Middle frontal gyrus (tissue), 1 donor: ENCODE results near the gene CNN1.
A peak's percentile ranks its signal among the peaks of the same experiment; 100 is the strongest.

Experiments used
- DNase-seq: peaks from one replicate; pipeline ENCODE4 v3.0.0-alpha.2; 2015; ENCODE audit warnings: low spot score; ENCODE audit errors: extremely low spot score

CNN1 gene

DNA sequence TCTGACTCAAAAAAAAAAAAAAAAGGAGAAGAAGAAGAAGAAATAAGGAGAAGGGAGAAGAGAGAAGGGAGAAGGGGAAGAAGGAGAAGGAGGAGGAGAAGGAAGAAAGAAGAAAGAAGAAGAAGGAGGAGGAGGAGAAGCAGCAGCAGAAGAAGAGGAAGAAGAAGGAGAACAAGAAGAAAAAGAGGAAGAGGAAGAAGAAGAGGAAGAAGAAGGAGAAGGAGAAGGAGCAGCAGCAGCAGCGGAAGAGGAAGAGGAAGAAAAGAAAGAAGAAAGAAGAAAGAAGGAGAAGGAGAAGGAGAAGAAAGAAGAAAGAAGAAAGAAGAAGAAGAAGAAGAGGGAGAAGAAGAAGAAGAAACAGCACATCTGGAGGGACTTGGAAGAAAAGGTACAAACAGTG, 4.1 kb upstream of the CNN1 start:
- DNase-seq: no peak

DNA sequence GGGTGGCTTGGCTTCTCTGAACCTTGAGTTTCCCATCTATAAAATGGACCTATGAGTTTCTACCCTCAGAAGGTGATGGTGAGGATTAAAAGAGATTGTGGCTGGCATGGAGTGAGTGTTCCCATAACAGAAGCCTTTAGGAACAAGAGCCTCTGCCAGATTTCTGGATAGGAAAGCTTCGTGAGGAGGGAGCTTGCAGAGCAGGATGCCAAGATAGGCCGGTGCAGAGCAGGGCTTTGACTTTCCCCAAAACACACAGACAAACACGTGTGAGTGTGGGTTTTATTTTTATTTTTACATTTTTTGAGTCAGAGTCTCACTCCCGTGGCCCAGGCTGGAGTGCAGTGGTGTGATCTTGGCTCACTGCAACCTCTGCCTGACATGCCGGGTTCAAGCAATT, 3.7 kb upstream of the CNN1 start:
- DNase-seq: no peak

DNA sequence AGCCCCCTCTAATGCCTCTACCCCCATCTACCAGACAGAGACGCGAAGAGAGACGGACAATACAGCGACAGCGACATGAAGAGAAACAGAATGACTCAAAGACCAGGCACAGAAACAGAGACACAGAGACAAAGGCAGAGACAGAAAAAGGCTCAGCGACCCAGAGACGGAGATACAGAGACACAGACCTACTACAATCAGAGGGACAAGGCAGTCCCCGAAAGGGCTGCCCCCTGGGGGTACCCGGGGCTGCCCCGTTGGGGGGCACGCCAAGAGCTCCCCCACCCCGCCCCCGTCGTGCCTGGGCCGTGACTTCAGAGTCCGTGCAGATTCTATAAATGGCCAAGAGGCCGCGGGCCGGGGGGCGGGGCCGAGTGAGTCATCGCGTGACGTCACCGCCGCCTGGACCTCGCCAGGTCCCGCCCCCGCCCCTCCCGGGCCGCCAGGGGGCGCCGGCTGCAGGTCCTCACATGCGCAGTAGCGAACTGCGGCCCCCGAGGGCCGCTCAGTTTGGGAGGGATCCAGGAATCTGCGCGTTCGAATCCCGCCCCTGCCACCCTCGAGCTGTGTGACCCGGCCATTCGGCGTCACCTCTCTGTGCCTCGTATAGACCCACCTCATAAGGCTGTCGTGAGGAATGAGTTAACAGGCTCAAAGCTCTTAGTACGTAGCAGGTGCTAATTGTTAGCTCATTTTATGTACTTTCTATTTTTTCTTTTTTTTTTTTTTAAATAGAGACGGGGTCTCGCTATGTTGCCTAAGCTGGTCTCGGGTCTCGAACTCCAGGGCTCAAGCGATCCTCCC, 2.7 kb upstream of the CNN1 start:
- DNase-seq: peak; percentile 71

DNA sequence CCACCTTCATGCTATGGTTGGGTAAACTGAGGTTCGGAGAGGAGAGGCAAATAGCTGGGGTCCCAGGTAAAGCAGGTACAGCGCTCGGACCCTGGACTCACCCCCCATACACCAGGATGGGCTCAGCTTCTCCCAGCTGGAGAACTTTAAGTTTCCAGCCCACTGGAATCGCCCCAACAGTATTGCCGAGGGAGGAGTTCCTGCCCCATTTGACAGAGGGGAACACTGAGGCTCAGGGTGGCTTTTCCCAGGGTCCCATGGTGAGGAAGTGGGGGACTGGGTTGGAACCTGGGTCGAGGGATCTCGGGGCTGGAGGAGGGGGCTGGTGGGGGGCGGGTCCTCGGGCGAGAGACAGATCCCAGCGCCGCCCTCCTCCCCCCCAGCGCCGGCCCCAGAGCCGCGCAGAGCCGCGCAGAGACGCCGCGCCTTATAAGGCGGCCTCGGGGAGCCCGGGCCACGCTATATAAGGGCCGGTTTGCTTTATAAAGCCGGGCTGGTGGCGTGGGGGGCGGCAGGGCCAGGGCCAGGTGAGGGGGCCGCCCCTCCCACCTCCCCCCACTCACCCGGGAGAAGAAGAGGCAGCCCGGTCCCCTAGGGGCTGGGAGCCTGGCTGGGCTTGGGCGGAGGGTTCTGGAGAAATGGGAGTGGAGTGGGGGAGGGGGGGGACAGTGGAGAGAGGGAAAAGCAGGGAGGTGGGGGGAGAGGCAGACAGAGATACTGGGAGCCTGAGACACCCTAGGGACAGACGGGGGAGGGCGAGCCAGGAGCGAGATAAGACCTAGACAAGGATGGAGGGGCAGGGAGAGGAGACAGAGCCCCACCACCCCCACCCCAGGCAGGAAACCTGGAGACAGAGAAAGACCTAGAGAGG, 1.1 kb downstream of the CNN1 start:
- DNase-seq: no peak

DNA sequence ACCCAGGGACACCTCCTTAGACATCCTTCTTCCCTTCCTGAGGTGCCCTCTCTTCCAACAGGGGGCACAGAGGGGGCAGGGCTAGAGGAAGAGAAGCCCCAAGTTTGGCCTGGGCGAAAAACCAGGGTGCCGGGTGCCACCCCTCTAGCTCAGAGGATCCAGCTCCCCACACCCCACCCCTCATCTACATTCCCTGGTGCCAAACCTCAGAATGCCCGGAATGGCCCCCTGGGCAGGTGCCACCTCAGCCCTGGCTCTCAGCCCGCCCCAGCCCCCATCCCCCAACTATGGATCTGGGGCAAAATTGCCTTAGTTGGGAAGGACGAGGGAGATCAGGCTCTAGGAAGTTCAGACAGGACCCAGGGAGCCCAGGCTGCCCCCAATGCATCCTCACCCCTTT, 2.0 kb downstream of the CNN1 start:
- DNase-seq: no peak

DNA sequence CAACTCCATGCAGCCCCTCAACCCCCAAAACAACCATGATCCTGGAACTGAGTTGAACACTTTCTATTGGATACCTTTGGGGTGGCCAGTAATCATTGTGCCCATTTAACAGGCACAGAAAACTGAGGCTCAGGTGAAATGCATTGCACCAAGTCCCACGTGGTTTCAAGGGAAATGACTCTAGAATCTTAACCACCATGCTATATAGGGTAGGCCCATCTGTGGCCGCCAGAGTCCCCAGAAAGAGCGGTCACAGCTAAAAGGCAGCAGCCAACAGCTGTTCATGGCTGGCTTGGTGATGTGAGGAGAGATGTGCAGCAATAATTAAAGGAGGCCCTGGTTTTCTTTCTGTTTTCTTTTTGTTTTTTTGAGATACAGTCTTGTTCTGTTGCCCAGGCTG, 2.6 kb downstream of the CNN1 start:
- DNase-seq: no peak

GRCh38 chr19:11547929-11548700, 9.5 kb downstream of the CNN1 start:
- no peak for DNase-seq

GRCh38 chr19:11549386-11549953, 10.8 kb downstream of the CNN1 start:
- no peak for DNase-seq

- DNase-seq: no peak
Measured at GRCh38 chr19:11550265-11550664, 11.6 kb downstream of the CNN1 start.

DNA sequence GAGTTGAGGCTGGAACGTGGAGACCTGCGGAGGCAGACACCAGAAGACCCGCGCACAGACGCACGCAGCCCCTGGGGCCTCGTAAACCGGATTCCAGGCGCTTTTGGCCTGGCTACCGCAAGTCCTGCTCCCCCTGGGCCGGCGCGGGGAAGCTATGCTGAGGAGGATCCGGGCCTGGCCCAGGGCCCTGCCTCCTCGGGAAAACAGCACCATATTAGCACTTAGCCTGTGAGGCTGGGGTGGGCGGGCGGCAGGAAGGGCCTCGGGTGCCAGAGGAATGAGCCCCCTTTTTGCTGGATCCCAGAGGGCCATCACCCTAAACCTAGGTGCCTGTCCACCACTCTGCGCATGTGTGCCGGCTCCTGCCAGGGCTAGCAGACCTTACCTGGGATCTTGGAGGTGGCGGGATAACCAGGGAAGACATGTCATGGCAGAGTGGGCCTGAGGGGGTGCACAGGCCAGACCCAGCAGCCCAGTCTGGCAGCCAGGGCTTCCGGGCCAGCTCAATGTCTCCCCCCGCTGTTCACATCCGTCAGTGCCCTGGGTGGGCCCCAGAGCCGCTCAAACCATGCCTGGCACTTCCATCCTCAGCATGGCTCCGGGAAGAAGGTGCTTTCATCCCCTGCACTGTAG, 13.1 kb downstream of the CNN1 start:
- DNase-seq: no peak

DNA sequence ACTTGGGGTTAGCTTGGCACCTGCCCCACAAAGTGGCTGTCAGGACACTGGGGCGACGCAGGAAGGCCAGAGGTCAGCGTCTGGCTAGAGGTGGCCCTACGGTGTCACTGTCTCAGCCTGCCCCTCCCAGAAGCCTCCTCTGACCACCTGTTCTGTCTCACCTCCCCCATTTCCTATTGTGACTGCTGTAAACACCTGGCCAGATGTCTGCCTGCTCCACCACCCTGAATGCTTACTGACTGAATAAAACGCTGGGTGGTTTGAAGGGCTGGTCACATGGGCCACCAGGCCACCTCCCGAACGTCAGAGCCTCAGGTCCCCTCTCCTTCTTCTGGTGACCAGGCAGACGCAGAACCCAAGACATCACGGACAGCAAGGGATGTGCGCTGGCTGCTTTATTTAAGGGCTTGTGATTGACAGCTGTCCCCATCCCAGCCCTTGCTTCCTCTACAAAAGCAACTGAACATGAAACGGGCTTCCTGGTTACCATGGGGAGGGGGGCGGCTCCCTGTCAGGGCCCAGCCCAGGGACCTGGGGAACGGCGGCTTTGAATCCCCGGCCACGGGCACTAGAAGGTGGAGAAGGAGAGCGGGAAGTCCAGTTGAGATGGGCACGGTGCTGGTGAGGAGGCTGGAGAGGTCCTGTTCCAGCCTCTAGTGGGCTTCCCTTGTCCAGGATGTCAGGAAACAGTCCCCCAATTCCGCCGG, 14.2 kb downstream of the CNN1 start:
- DNase-seq: no peak

DNA sequence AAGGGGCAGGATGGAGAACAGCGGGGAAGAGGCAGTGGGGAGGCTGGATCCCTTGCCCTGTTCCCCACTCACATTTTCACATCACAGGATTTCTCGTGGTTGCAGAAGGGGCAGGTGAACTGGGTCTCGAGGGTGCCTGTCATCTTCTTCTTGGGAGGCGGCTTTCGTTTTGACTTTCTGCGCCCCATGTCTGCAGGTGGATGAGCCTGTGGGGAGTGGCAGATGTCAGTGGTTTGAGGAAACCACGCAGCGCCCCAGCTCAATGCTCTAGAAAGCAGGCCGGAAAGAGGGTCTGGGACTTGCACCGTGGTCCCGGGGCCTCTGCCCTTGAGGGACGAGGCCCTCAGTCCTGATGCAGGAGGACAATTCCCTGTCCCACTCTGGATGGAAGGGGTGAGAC, 15.5 kb downstream of the CNN1 start:
- DNase-seq: no peak

DNA sequence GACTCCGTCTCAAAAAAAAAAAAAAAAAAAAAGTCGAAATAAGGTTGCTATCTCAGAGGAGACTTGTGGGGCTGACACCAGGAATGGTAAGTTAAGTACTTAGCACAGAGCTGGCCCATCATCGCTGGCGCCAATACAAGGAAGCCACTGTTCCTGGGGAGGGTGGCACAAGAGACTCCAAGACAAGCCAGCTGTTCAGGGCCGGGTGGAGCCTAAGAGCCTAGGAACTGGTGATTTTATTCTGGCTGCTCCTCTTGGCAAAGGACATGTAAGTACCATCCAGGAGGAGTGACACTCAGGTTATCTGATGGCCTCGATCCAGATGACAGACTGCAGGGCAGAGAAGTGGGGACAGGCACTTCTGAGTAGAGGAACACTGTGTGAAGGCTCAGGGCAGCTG, 16.6 kb downstream of the CNN1 start:
- DNase-seq: no peak

- DNase-seq: no peak
Measured at GRCh38 chr19:11556634-11557420, 18.2 kb downstream of the CNN1 start.

- peak; percentile 98 for DNase-seq
Measured at GRCh38 chr19:11558881-11559828, 20.5 kb downstream of the CNN1 start, which contains the start of gene ELOF1. TSS of gene ELOF1 (minus strand) at chr19:11559230. CDS start at chr19:11554347, 4,883 bp downstream.

GRCh38 chr19:11560404-11561051, 21.9 kb downstream of the CNN1 start:
- peak; percentile 8 for DNase-seq

GRCh38 chr19:11563532-11563931, 24.9 kb downstream of the CNN1 start:
- no peak for DNase-seq
